H9 (cell line): ENCODE results near the gene GLT6D1. TPM values are rescaled to one million over a fixed set of nuclear protein-coding genes. Genes with fewer than 3 reads are reported as not detected.
"Not testable (repeated sequence)": the region's sequence is repeated elsewhere in the genome, so short reads cannot be mapped to it uniquely, and the experiment has no call there.

ENCODE experiments used
- DNase-seq: peaks from one replicate; pipeline ENCODE4 v3.0.0-alpha.2; 2017
- H2AFZ ChIP-seq: one replicate; pipeline ENCODE4 v1.6.1; 2013; ENCODE audit warnings: mild to moderate bottlenecking, low read length, control low read depth, moderate library complexity
- H2AK5ac ChIP-seq: 2 replicates; pipeline ENCODE4 v1.6.1; 2013; ENCODE audit warnings: low read length, control low read depth, mixed read lengths; ENCODE audit not compliant: insufficient read length
- H2BK120ac ChIP-seq: one replicate; pipeline ENCODE4 v1.6.1; 2013; ENCODE audit warnings: low read depth, mild to moderate bottlenecking, low read length, control low read depth, inconsistent platforms; ENCODE audit not compliant: poor library complexity, severe bottlenecking
- H2BK12ac ChIP-seq: 2 replicates; pipeline ENCODE4 v1.6.1; 2013; ENCODE audit warnings: low read length, control low read depth, mixed read lengths, low read depth; ENCODE audit not compliant: insufficient read length
- H2BK15ac ChIP-seq: 2 replicates; pipeline ENCODE4 v1.6.1; 2013; ENCODE audit warnings: low read depth, low read length, control low read depth
- H2BK20ac ChIP-seq: one replicate; pipeline ENCODE4 v1.6.1; 2013; ENCODE audit warnings: low read depth, mild to moderate bottlenecking, low read length, control low read depth, inconsistent platforms; ENCODE audit not compliant: poor library complexity, severe bottlenecking
- H2BK5ac ChIP-seq: 2 replicates; pipeline ENCODE4 v1.6.1; 2013; ENCODE audit warnings: low read length, control low read depth, mixed read lengths; ENCODE audit not compliant: insufficient read length
- H3K14ac ChIP-seq: 2 replicates; pipeline ENCODE4 v1.6.1; 2013; ENCODE audit warnings: low read length, control low read depth; ENCODE audit not compliant: insufficient read depth
- H3K18ac ChIP-seq: 2 replicates; pipeline ENCODE4 v1.6.1; 2013; ENCODE audit warnings: low read depth, mild to moderate bottlenecking, mixed read lengths, low read length, control low read depth; ENCODE audit not compliant: insufficient read length
- H3K23ac ChIP-seq: 2 replicates; pipeline ENCODE4 v1.6.1; 2013; ENCODE audit warnings: low read length, control low read depth, mixed read lengths, low read depth; ENCODE audit not compliant: insufficient read length
- H3K23me2 ChIP-seq: 2 replicates; pipeline ENCODE4 v1.6.1; 2013; ENCODE audit warnings: low read depth, mild to moderate bottlenecking, mixed read lengths, low read length, control low read depth; ENCODE audit not compliant: insufficient read length, poor library complexity, severe bottlenecking
- H3K27ac ChIP-seq: 2 replicates; pipeline ENCODE4 v1.5.1; 2013; ENCODE audit warnings: low read length, control low read depth, mixed read lengths, low read depth; ENCODE audit not compliant: insufficient read length
- H3K27me3 ChIP-seq: 2 replicates; pipeline ENCODE4 v1.6.1; 2013; ENCODE audit warnings: low read length, control low read depth, inconsistent platforms; ENCODE audit not compliant: insufficient read depth
- H3K4ac ChIP-seq: 2 replicates; pipeline ENCODE4 v1.6.1; 2013; ENCODE audit warnings: low read depth, mild to moderate bottlenecking, control low read depth, inconsistent platforms, low read length, moderate library complexity
- H3K4me1 ChIP-seq: 2 replicates; pipeline ENCODE4 v1.6.1; 2013; ENCODE audit warnings: low read length, control low read depth, inconsistent platforms; ENCODE audit not compliant: insufficient read depth
- H3K4me2 ChIP-seq: 2 replicates; pipeline ENCODE4 v1.6.1; 2013; ENCODE audit warnings: low read length, control low read depth, mixed read lengths; ENCODE audit not compliant: insufficient read length, insufficient read depth
- H3K56ac ChIP-seq: 2 replicates; pipeline ENCODE4 v1.6.1; 2013; ENCODE audit warnings: low read depth, mild to moderate bottlenecking, mixed read lengths, low read length, control low read depth; ENCODE audit not compliant: insufficient read length
- H3K79me1 ChIP-seq: 2 replicates; pipeline ENCODE4 v1.6.1; 2013; ENCODE audit warnings: low read depth, mild to moderate bottlenecking, moderate library complexity, low read length, control low read depth, inconsistent platforms; ENCODE audit not compliant: insufficient read depth, poor library complexity, severe bottlenecking
- H3K79me2 ChIP-seq: 2 replicates; pipeline ENCODE4 v1.6.1; 2013; ENCODE audit warnings: low read length, control low read depth, inconsistent platforms; ENCODE audit not compliant: insufficient read depth
- H3K9ac ChIP-seq: 2 replicates; pipeline ENCODE4 v1.6.1; 2013; ENCODE audit warnings: low read length, control low read depth, mixed read lengths; ENCODE audit not compliant: insufficient read length; ENCODE audit errors: extremely low read depth
- H3K9me3 ChIP-seq: one replicate; pipeline ENCODE4 v1.6.1; 2013; ENCODE audit warnings: low read depth, low read length, inconsistent platforms; ENCODE audit not compliant: control insufficient read depth
- H3T11ph ChIP-seq: one replicate; pipeline ENCODE4 v1.6.1; 2013; ENCODE audit warnings: mild to moderate bottlenecking, low read length, control low read depth, inconsistent platforms
- H4K20me1 ChIP-seq: one replicate; pipeline ENCODE4 v1.6.1; 2013; ENCODE audit not compliant: control insufficient read depth, insufficient read length, insufficient read depth
- H4K5ac ChIP-seq: 2 replicates; pipeline ENCODE4 v1.6.1; 2013; ENCODE audit warnings: low read depth, mild to moderate bottlenecking, mixed read lengths, low read length, control low read depth; ENCODE audit not compliant: insufficient read length
- H4K8ac ChIP-seq: replicated peaks from 2 replicates; pipeline ENCODE4 v1.6.1; 2013; ENCODE audit warnings: low read length, control low read depth, mixed read lengths, low read depth; ENCODE audit not compliant: insufficient read length
- H4K91ac ChIP-seq: 2 replicates; pipeline ENCODE4 v1.6.1; 2013; ENCODE audit warnings: low read depth, mild to moderate bottlenecking, moderate library complexity, mixed read lengths, low read length, control low read depth; ENCODE audit not compliant: insufficient read length
- H3K27ac Mint-ChIP-seq, 3 experiments: 2 replicates in 2 of 3; 3 replicates in 1 of 3; pipeline ENCODE4 v1.8.0; 2020 to 2021; ENCODE audit warnings: mixed read lengths in 3 of 3, mild to moderate bottlenecking in 1 of 3, moderate library complexity in 1 of 3
- H3K27me3 Mint-ChIP-seq: 2 replicates; pipeline ENCODE4 v1.8.0; 2021; ENCODE audit warnings: low read depth, mild to moderate bottlenecking, moderate library complexity, mixed read lengths
- H3K36me3 Mint-ChIP-seq, 3 experiments: 2 replicates in 2 of 3; 3 replicates in 1 of 3; pipeline ENCODE4 v1.8.0; 2020 to 2021; ENCODE audit warnings: low read depth in 3 of 3, mixed read lengths in 3 of 3; ENCODE audit not compliant: insufficient read depth in 1 of 3
- H3K4me1 Mint-ChIP-seq, 2 experiments: 2 replicates each; pipeline ENCODE4 v1.8.0; 2020; ENCODE audit warnings: mixed read lengths in 2 of 2
- H3K4me3 Mint-ChIP-seq, 2 experiments: 2 replicates in 1 of 2; 3 replicates in 1 of 2; pipeline ENCODE4 v1.8.0; 2020 to 2021; ENCODE audit warnings: mild to moderate bottlenecking in 2 of 2, mixed read lengths in 2 of 2, moderate library complexity in 1 of 2
- H3K9me3 Mint-ChIP-seq, 2 experiments: 2 replicates in 1 of 2; 3 replicates in 1 of 2; pipeline ENCODE4 v1.8.0; 2020; ENCODE audit warnings: mild to moderate bottlenecking in 2 of 2, mixed read lengths in 2 of 2, moderate library complexity in 1 of 2
- CTCF ChIP-seq: fragments of 200-600 bp; sonication (generic); conservative IDR thresholded peaks from 3 replicates; pipeline ENCODE4 v1.8.0; 2021; ENCODE audit warnings: antibody characterized with exemption, mild to moderate bottlenecking
- WGBS: extraction: QIAGEN DNeasy Blood & Tissue Kit; methylation state at CpG from one replicate; pipeline ENCODE4 v1.1.7; 2013; ENCODE audit warnings: missing lambda C conversion rate, low lambda C conversion rate, mixed read lengths; ENCODE audit not compliant: insufficient read length; ENCODE audit errors: extremely low coverage; 5-methylcytosine and 5-hydroxymethylcytosine counted together
- total RNA-seq: library from RNA; stranded (reverse); gene quantifications from 2 replicates; pipeline ENCODE4 v1.2.1, GENCODE V29; 2021

GLT6D1 gene
- total RNA-seq, 1 experiment from 2014 or later, result not detected

- H4K8ac ChIP-seq, result no peak overlapping the region
- no peaks in the 10 kb centered on the region for H3K79me1 ChIP-seq
- Mint-ChIP-seq H3K9me3 (peaks cover 63 to 77% of the 10 kb centered on the region in 2 experiments), H3K27me3 (peaks cover 13% of the 10 kb centered on the region), H3K4me1 (peaks cover 9 to 15% of the 10 kb centered on the region in 2 experiments), H3K27ac (no peak overlapping the region), H3K4me3 (no peak overlapping the region), H3K36me3 (peaks cover 25 to 63% (median 41%) of the 10 kb centered on the region in 3 experiments)
- H3K23ac ChIP-seq, result no peak overlapping the region
- no peaks in the 10 kb centered on the region for H4K20me1 ChIP-seq
- H3K18ac ChIP-seq, result no peak overlapping the region
- H2BK5ac ChIP-seq, result no peak overlapping the region
- DNase-seq, result no peak
- H4K5ac ChIP-seq, result no peak overlapping the region
- no peak overlapping the region for H2BK15ac ChIP-seq
- H3K79me2 ChIP-seq, result 0 out of 2 replicates have a peak, but pooled peaks cover 1% of the 10 kb centered on the region
- no peak overlapping the region for H3K4me2 ChIP-seq
- no peak overlapping the region for H3T11ph ChIP-seq
- no peaks in the 10 kb centered on the region for H3K27me3 ChIP-seq
- H3K23me2 ChIP-seq, result no peaks in the 10 kb centered on the region
- no peak overlapping the region for H2BK120ac ChIP-seq
- H3K27ac ChIP-seq, result no peak overlapping the region
- WGBS, result no CpG with 5 or more reads among the region's 7 CpGs
- no peak overlapping the region for H2AFZ ChIP-seq
- H2AK5ac ChIP-seq, result no peak overlapping the region
- no peak overlapping the region for H4K91ac ChIP-seq
- H2BK20ac ChIP-seq, result no peak overlapping the region
- H3K4ac ChIP-seq, result no peak overlapping the region
- TF ChIP-seq CTCF, result no peak
- peaks cover 8% of the 10 kb centered on the region for H3K9me3 ChIP-seq
- no peak overlapping the region for H3K14ac ChIP-seq
- H3K56ac ChIP-seq, result no peak overlapping the region
- H3K4me1 ChIP-seq, result no peaks in the 10 kb centered on the region; the same call in 1 of the 2 replicates
- no peak overlapping the region for H2BK12ac ChIP-seq
- no peak overlapping the region for H3K9ac ChIP-seq
Measured at GRCh38 chr9:135641047-135641446, 1.7 kb upstream of the GLT6D1 start.

GRCh38 chr9:135636930-135637530 is 2.3 kb downstream of the GLT6D1 start:
- not testable (repeated sequence) for H2BK120ac ChIP-seq, H2AFZ ChIP-seq, H3K4me3 Mint-ChIP-seq, H4K91ac ChIP-seq, H2AK5ac ChIP-seq, H3T11ph ChIP-seq, H3K23ac ChIP-seq, H3K27ac ChIP-seq, H3K79me1 ChIP-seq, H3K14ac ChIP-seq, H3K4me2 ChIP-seq, H3K23me2 ChIP-seq, H3K4me1 ChIP-seq, H3K4me1 Mint-ChIP-seq, H2BK15ac ChIP-seq, H3K9me3 ChIP-seq, H3K4ac ChIP-seq, H3K18ac ChIP-seq, H3K9ac ChIP-seq, DNase-seq, H2BK5ac ChIP-seq, H3K56ac ChIP-seq, H4K8ac ChIP-seq, H3K27me3 ChIP-seq, H4K5ac ChIP-seq, H2BK20ac ChIP-seq, H2BK12ac ChIP-seq, H3K79me2 ChIP-seq, H3K27ac Mint-ChIP-seq, H4K20me1 ChIP-seq
- H3K9me3 Mint-ChIP-seq, result peaks cover 48 to 63% of the 10 kb centered on the region in 2 experiments
- H3K36me3 Mint-ChIP-seq, result peaks cover 10 to 53% (median 30%) of the 10 kb centered on the region in 3 experiments
- no CpG with 5 or more reads among the region's 7 CpGs for WGBS
- peaks cover 21% of the 10 kb centered on the region for H3K27me3 Mint-ChIP-seq
